ENCODE measurements around the gene BAG2.

The BAG2 gene

DNA sequence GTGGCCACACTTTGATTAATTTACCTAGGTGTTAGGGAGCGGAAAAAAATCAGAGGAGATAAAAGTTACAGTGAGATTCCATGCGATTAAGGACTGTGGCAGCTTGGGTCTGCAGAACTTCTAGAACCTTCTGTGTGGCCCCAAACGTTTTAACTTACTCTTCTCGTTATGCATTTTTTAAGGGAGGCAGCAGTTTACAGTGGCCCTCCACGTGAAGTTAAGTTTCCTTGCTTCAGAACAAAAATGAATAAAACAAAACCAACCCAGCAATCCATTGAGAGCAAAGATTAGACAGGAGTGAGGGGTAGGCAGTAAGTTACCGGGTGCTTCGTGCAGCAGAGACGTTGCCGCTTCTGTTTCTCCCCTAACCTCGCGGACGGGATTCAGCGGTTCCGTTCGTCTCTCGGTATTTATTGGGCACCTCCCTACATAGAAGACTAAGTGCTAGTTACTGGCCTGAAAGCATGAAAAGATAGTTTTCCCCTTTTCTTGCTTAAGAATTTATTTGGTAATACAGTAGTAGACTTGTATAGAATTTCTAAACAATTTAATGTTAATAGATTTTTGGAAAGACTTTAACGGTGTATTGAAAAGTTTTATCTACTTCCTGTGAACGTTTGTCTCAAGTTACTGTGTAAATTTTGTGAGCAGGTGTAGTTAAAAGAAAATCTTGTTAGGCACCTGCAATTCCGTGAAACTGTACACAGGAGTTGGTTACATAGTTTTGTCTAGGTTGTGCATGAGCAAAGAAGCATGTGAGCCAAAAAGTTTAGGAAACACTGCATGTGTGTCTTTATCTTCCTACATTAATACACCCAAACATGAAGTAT, 1.1 kb downstream of the BAG2 start:
- TF ChIP-seq, protein P1, sequence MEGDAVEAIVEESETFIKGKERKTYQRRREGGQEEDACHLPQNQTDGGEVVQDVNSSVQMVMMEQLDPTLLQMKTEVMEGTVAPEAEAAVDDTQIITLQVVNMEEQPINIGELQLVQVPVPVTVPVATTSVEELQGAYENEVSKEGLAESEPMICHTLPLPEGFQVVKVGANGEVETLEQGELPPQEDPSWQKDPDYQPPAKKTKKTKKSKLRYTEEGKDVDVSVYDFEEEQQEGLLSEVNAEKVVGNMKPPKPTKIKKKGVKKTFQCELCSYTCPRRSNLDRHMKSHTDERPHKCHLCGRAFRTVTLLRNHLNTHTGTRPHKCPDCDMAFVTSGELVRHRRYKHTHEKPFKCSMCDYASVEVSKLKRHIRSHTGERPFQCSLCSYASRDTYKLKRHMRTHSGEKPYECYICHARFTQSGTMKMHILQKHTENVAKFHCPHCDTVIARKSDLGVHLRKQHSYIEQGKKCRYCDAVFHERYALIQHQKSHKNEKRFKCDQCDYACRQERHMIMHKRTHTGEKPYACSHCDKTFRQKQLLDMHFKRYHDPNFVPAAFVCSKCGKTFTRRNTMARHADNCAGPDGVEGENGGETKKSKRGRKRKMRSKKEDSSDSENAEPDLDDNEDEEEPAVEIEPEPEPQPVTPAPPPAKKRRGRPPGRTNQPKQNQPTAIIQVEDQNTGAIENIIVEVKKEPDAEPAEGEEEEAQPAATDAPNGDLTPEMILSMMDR (conservative IDR thresholded peaks at IDR 0.05; ENCODE audit: low read depth, low read length): no peak
- peak; percentile 46 for DNase-seq (ENCODE audit: low read depth)
- H3K4me3 ChIP-seq (ENCODE audit: low read depth, low read length): peak overlapping the region; percentile 71

DNA sequence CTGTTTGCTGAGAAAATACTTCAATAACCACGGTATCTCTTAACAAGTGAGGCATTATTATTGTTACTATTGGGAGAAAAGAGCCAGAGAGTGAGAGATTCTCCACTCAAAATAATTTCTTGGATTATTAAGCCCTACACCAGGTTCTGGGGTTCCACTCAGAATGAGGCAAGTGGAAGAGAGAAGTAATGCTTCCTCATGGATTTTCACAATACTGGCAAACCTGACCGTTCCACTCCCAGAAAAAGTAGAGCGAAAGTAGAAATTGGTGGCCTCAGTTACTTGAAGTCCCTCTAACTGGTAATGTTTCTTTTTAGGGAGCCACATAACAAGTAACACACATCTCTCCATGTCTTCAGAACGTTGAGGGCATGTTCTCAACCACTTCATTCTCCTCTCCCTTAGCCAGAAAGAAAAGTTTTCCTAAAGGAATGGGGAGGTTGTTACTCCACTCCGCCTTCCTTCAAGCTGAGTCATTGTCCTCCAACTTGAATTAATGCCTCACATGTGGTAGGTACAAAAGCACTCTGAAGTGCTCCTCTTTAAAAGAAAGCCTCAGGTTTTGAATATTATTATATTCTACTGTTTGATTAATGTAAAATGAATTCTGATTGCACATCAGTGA, 1.9 kb downstream of the BAG2 start:
- peak overlapping the region; percentile 71 for H3K4me3 ChIP-seq (ENCODE audit: low read depth, low read length)
- TF ChIP-seq, protein P1 (conservative IDR thresholded peaks at IDR 0.05; ENCODE audit: low read depth, low read length): no peak
- peak; percentile 68 for DNase-seq (ENCODE audit: low read depth)

DNA sequence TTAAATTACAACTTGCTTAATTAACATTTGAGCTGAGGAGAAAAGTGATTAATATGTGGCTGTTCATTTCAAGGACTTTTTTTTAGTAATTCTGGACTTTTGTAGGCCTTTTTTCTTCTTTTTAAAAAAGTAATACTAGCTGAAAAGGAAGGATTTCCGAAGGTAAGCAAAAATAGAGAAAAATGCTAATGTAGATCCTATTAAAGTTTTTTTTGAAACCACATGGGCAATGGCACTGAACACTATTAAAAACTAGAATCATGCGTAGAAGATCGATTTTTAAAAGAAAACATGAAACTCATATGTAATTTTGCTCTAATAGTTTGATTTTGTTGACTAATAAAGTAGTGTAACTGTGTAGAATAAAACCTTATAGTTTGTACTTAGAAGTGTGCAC, 2.4 kb downstream of the BAG2 start:
- H3K4me3 ChIP-seq (ENCODE audit: low read depth, low read length): no peak overlapping the region
- DNase-seq (ENCODE audit: low read depth): no peak
- TF ChIP-seq, protein P1 (conservative IDR thresholded peaks at IDR 0.05; ENCODE audit: low read depth, low read length): no peak

DNA sequence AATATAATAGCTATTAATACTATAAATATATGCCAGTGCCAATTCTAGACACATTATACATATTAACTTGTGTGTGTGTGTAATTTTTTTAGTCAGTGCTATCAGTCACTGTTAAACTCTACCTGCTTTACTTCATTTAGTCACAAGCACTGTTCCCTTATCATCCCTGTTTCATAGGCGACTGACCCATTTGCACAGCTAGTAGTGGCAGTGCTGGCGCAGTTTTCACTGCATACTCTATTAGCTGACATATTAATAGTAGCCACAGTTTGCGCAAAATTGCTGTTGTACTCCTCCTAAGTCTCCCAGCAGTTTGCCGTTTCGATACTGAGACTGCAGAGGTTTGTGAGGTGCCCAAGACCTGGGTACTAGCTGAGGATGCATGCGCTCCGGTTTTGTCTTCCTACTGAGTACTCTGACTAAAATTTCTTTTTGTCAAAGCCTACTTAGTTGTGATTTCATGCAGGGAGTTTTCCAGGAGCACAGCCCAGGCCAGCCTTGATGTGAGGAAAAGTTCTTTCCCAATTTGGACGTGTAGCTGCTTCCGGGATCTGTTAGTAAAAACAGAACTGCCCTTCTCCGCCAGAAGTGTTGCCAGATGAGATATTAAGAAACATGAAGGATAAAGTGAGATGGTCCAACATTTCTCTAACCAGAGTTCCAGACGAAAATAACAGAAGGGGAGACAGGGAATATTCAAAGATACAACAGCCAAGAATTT, 5.6 kb downstream of the BAG2 start:
- no peak for DNase-seq (ENCODE audit: low read depth)
- TF ChIP-seq, protein P1 (conservative IDR thresholded peaks at IDR 0.05; ENCODE audit: low read depth, low read length): no peak
- H3K4me3 ChIP-seq (ENCODE audit: low read depth, low read length): no peak overlapping the region

DNA sequence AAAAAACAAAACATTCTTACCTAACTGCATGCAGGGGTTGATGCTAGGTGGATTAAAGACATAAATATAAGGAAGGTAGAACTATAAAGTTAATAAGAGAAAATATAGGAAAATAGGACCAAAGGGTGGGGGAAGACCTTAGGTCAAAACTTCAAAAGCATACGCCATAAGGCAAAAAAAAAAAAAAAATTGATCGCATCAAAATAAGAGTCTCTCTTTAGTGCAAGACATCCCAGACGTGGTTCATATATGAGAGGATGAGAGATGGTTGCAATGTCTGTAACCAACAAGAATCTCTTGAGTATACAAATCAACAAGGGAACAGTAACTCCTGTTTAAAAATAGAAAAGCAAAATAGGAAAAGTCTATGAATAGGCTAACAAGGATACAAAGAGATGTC, 8.5 kb downstream of the BAG2 start:
- DNase-seq (ENCODE audit: low read depth): no peak
- TF ChIP-seq, protein P1 (conservative IDR thresholded peaks at IDR 0.05; ENCODE audit: low read depth, low read length): no peak
- no peak overlapping the region for H3K4me3 ChIP-seq (ENCODE audit: low read depth, low read length)

DNA sequence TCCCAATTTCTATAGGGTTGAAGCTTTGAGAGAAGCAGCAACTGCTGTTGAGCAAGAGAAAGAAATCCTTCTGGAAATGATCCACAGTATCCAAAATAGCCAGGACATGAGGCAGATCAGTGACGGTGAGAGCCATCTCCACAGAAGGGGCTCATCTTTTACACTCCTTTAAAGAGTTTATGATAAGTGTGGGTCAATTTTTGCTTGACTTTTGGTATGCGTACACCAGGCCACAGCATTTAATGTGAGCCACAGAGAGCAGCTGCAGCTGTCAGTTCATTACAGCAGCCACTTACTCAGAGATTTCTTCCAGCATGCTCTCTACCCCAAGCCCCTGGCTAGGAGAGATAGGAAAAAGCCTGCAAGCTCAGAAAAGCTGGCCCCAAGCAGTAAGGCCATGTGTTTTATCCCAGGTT, 9.9 kb downstream of the BAG2 start:
- TF ChIP-seq, protein P1 (conservative IDR thresholded peaks at IDR 0.05; ENCODE audit: low read depth, low read length): no peak
- H3K4me3 ChIP-seq (ENCODE audit: low read depth, low read length): no peak overlapping the region

More for the DNA sequence above, 9.9 kb downstream of the BAG2 start:
- DNase-seq (ENCODE audit: low read depth): no peak
